Smooth muscle cell (in vitro differentiated cells): ENCODE measurements around the gene MYL1. TPM values are rescaled to one million over a fixed set of nuclear protein-coding genes. Genes with fewer than 3 reads are reported as not detected.

Experiments used
- DNase-seq: peaks from one replicate; lab custom pipeline; 2025; ENCODE audit not compliant: unreplicated experiment; lab: John Stamatoyannopoulos, UW
- H2AFZ ChIP-seq: fragments of 200-600 bp; sonication (generic); 2 replicates; pipeline ENCODE4 v1.6.0; 2016; ENCODE audit warnings: antibody characterized with exemption, low read depth, mild to moderate bottlenecking
- H3F3A ChIP-seq: fragments of 200-600 bp; sonication (generic); 2 replicates; pipeline ENCODE4 v1.6.0; 2017; ENCODE audit warnings: antibody characterized with exemption, low read depth
- H3K27ac ChIP-seq: fragments of 200-600 bp; sonication (generic); 2 replicates; pipeline ENCODE4 v1.5.1; 2016; ENCODE audit warnings: low read depth, mild to moderate bottlenecking
- H3K27me3 ChIP-seq: fragments of 200-600 bp; sonication (generic); 2 replicates; pipeline ENCODE4 v1.6.1; 2016; ENCODE audit warnings: low read depth, mild to moderate bottlenecking
- H3K36me3 ChIP-seq: fragments of 200-600 bp; sonication (generic); 2 replicates; pipeline ENCODE4 v1.5.1; 2016; ENCODE audit warnings: low read depth
- H3K4me1 ChIP-seq: fragments of 200-600 bp; sonication (generic); 2 replicates; pipeline ENCODE4 v1.5.1; 2016; ENCODE audit warnings: low read depth
- H3K4me2 ChIP-seq: fragments of 200-600 bp; sonication (generic); 2 replicates; pipeline ENCODE4 v1.6.0; 2016; ENCODE audit warnings: mild to moderate bottlenecking
- H3K4me3 ChIP-seq: fragments of 200-600 bp; sonication (generic); 2 replicates; pipeline ENCODE4 v1.5.1; 2016; ENCODE audit warnings: mild to moderate bottlenecking
- H3K79me2 ChIP-seq: fragments of 200-600 bp; sonication (generic); 2 replicates; pipeline ENCODE4 v1.6.0; 2016; ENCODE audit warnings: low read depth, mild to moderate bottlenecking
- H3K9ac ChIP-seq: fragments of 200-600 bp; sonication (generic); 2 replicates; pipeline ENCODE4 v1.6.0; 2016; ENCODE audit warnings: low read depth
- H3K9me3 ChIP-seq: fragments of 200-600 bp; sonication (generic); replicated peaks from 2 replicates; pipeline ENCODE4 v1.5.1; 2016; ENCODE audit warnings: low read depth
- H4K20me1 ChIP-seq: fragments of 200-600 bp; sonication (generic); 2 replicates; pipeline ENCODE4 v1.6.0; 2016; ENCODE audit warnings: low read depth
- CTCF ChIP-seq: fragments of 200-600 bp; sonication (generic); IDR thresholded peaks from 2 replicates; pipeline ENCODE4 v1.5.1; 2017; ENCODE audit warnings: borderline replicate concordance, mild to moderate bottlenecking, antibody characterized with exemption; ENCODE audit not compliant: insufficient read depth, poor library complexity, severe bottlenecking
- WGBS: methylation state at CpG from one replicate; pipeline ENCODE4 v1.1.7; 2016; ENCODE audit warnings: low lambda C conversion rate; 5-methylcytosine and 5-hydroxymethylcytosine counted together
- polyA plus RNA-seq: library from polyadenylated mRNA; unstranded; fragments of >200 nt; fragmentation: Nextera tagmentation; extraction: Ambion mirVana; gene quantifications from 2 replicates; pipeline ENCODE4 v1.2.1, GENCODE V29; 2016
- total RNA-seq: library from RNA; depleted of rRNA; stranded (reverse); fragments of >200 nt; gene quantifications from 2 replicates; pipeline ENCODE4 v1.2.3, GENCODE V29; 2014

Gene MYL1
- total and polyA plus RNA-seq, 2 experiments from 2014 or later, result not detected

GRCh38 chr2:210356944-210357343 lies 42.0 kb upstream of the MYL1 start:
- Histone ChIP-seq H3K9me3 (no peaks in the 10 kb centered on the region), H4K20me1 (no peaks in the 10 kb centered on the region), H3K4me2 (no peak overlapping the region), H3K27me3 (no peaks in the 10 kb centered on the region), H3K79me2 (no peaks in the 10 kb centered on the region), H3K27ac (no peak overlapping the region), H3K36me3 (no peaks in the 10 kb centered on the region), H2AFZ (no peak overlapping the region), H3K4me3 (no peak overlapping the region), H3K9ac (no peak overlapping the region), H3K4me1 (no peaks in the 10 kb centered on the region), H3F3A (no peaks in the 10 kb centered on the region)
- DNase-seq, result no peak
- no peak for TF ChIP-seq CTCF
- 48% methylated on average over 3 of the region's 3 CpGs for WGBS

DNA sequence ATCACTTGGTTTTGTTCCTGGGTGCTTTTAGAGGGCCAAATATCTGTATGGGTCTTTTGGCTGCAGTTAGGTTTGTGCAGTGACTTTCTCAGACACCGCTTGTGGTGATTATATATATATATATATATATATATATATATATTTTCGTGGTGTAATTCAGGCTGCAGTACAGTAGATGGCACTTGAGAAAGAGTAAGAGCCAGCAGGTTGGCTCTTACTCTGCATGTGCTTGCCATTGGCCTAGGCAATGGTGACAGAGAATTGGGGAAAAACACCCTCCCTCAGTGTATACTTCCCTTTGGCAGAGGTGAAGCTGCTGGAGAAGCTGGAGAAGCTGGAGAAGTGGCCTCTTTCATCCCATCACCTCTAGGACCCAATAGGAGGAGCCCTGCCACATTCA lies 22.2 kb upstream of the MYL1 start:
- Histone ChIP-seq H3K36me3 (no peaks in the 10 kb centered on the region), H2AFZ (no peak overlapping the region), H3K9me3 (no peaks in the 10 kb centered on the region), H3K4me3 (no peak overlapping the region), H3K27ac (no peak overlapping the region), H3F3A (no peaks in the 10 kb centered on the region), H3K27me3 (no peaks in the 10 kb centered on the region), H3K4me1 (no peaks in the 10 kb centered on the region), H4K20me1 (no peaks in the 10 kb centered on the region), H3K9ac (no peak overlapping the region), H3K4me2 (no peak overlapping the region), H3K79me2 (no peaks in the 10 kb centered on the region)
- no peak for TF ChIP-seq CTCF
- no peak for DNase-seq
- WGBS, result 37% methylated on average over 2 of the region's 2 CpGs

- no peaks in the 10 kb centered on the region for H3K36me3 ChIP-seq
- 83% methylated on average over 9 of the region's 9 CpGs for WGBS
These were observed 9.9 kb upstream of the MYL1 start for GRCh38 chr2:210324906-210325305.

More at GRCh38 chr2:210324906-210325305, 9.9 kb upstream of the MYL1 start:
- Histone ChIP-seq H3K9me3 (no peaks in the 10 kb centered on the region), H3K4me2 (no peak overlapping the region), H3K9ac (no peak overlapping the region), H3K27me3 (no peaks in the 10 kb centered on the region), H3K4me1 (no peaks in the 10 kb centered on the region), H3K4me3 (no peak overlapping the region), H3K27ac (no peak overlapping the region), H4K20me1 (no peaks in the 10 kb centered on the region), H3K79me2 (no peaks in the 10 kb centered on the region), H2AFZ (no peak overlapping the region), H3F3A (no peaks in the 10 kb centered on the region)
- TF ChIP-seq CTCF, result no peak
- DNase-seq, result no peak
